GM12801 (cell line): Measurements from ENCODE around the gene ZCCHC8.

Source experiments
- CTCF ChIP-seq: IDR thresholded peaks from one replicate; pipeline ENCODE4 v1.5.1; 2011; ENCODE audit warnings: control low read depth; ENCODE audit not compliant: insufficient read length; ENCODE audit errors: extremely low read depth

ZCCHC8 gene

GRCh38 chr12:122435186-122435585 lies 65.5 kb downstream of the ZCCHC8 start:
- TF ChIP-seq CTCF, result no peak

- TF ChIP-seq CTCF, result no peak
These were observed 73.3 kb downstream of the ZCCHC8 start for GRCh38 chr12:122427403-122427802.

- no peak for TF ChIP-seq CTCF
These were observed 77.2 kb downstream of the ZCCHC8 start for GRCh38 chr12:122423258-122424165.

GRCh38 chr12:122422730-122423257 lies 77.9 kb downstream of the ZCCHC8 start:
- TF ChIP-seq CTCF, result no peak

- no peak for TF ChIP-seq CTCF
These were observed 78.7 kb downstream of the ZCCHC8 start, which contains the start of gene CLIP1 for GRCh38 chr12:122421821-122422729. Gene CLIP1 (minus strand): TSS chr12:122422669. CDS start chr12:122380452, 42,217 bp downstream.
